GM18507 (cell line): ENCODE data around the gene CYP2D6.
"Not testable (repeated sequence)": the region's sequence is repeated elsewhere in the genome, so short reads cannot be mapped to it uniquely, and the experiment has no call there.

Experiments
- DNase-seq: peaks from one replicate; pipeline ENCODE4 v3.0.0; 2011; ENCODE audit warnings: low read depth; ENCODE audit not compliant: insufficient read length; ENCODE audit errors: extremely low spot score
- FAIRE-seq: peaks from 2 replicates; lab custom pipeline; 2011; peaks lifted over from hg19 to GRCh38; lab: Jason Lieb, UNC

CYP2D6 gene

DNA sequence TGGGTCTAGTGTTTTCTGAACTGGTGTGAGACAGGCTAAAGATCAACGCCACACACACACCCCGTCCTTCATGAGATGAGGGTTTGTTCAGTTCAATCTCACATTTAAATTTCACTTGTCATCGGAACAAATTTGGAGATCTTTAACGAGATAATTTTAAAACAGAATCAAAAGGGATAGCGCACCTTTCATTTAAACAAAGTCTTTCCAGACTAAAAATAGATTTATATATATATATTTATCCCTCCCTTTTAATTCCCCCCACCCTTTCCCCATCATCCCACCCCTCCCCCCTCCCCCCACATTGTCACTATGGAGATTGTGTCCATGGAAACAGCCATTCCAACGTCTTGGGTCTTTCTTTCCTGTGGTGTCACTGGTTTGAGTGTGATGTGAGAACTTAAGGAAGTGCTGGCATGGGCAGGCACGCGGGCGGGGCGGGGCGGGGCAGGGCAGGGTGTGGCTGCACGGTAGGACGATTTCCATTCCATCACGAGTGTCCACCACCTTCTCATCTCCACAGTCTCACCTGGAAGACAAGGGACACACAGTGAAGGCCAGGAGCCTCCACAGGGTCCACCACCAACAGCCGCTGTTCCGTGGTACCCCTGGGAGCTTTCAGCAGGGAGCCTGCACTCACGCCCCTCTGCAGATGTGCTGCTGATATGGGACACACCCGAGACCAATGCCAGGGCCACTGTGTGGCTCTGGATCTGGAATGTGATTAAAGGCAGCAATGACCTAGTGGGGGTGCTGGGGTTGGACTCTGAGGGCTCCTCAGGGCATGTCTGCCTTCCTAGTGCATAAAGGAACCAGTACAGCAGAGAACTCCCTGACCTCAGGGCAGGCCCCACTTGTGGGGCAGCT is 30.5 kb upstream of the CYP2D6 start:
- FAIRE-seq (no peak), DNase-seq (no peak)

DNA sequence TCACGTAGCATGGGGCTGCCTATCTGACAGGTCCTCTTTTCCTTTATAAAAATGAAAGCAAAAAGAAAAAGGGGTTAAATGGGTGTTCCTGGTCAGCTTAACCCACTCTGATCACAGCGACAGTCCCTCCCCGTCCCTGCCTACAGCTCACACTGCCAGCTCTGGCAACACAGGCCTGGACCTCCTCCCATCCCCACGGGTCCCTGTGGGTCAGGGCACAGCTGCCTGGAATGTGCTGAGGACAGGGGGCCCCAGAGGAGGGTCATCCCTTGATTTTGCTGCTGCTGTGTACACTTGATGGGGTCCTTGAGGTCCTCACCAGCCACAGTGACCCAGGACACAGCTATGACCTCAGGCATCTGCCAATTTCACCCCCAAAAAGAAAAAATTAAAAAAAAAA is 29.6 kb upstream of the CYP2D6 start:
- DNase-seq (no peak), FAIRE-seq (no peak)

- no peak for FAIRE-seq
- DNase-seq: no peak
Observed at GRCh38 chr22:42158456-42159132, 28.0 kb upstream of the CYP2D6 start.

GRCh38 chr22:42156598-42156997 is 26.0 kb upstream of the CYP2D6 start:
- FAIRE-seq (no peak), DNase-seq (no peak)

- FAIRE-seq (no peak), DNase-seq (no peak)
Observed at GRCh38 chr22:42156121-42156520, 25.5 kb upstream of the CYP2D6 start.

GRCh38 chr22:42155053-42155543 is 24.5 kb upstream of the CYP2D6 start:
- no peak for FAIRE-seq

GRCh38 chr22:42154293-42155052 is 23.9 kb upstream of the CYP2D6 start:
- no peak for FAIRE-seq
- no peak for DNase-seq

More at GRCh38 chr22:42155053-42155543, 24.5 kb upstream of the CYP2D6 start:
- no peak for DNase-seq

GRCh38 chr22:42152661-42153270 is 22.2 kb upstream of the CYP2D6 start:
- FAIRE-seq: no peak

GRCh38 chr22:42151924-42152635 is 21.5 kb upstream of the CYP2D6 start:
- DNase-seq (no peak), FAIRE-seq (no peak)

More at GRCh38 chr22:42152661-42153270, 22.2 kb upstream of the CYP2D6 start:
- DNase-seq: no peak

DNA sequence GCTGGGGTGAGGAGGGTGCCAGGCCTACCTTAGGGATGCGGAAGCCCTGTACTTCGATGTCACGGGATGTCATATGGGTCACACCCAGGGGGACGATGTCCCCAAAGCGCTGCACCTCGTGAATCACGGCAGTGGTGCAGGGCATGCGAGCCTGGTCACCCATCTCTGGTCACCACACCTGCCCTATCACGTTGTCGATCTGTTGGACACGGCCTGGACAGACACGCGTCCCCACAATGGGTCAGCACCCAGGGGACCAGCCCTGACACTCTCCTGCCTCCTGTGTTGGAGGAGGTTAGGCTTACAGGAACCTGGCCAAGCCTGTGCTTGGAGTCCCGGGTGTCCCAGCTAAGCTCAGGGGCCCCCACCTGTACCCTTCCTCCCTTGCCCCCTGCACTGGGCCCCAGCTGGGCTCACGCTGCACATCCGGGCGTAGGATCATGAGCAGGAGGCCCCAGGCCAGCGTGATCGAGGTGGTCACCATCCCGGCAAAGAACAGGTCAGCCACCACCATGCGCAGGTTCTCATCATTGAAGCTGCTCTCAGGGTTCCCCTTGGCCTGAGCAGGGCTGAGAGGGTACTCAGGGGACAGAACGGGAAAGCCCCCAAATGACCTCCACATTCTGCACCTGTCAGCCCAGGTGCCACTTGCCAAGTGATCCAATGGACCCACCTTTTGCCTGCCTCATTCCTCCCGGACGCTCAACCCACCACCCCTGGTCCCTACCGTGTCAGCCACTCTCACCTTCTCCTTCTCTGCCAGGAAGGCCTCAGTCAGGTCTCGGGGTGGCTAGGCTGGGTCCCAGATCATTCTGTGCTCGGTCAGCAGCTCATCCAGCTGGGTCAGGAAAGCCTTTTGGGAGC is 20.3 kb upstream of the CYP2D6 start:
- FAIRE-seq: no peak
- DNase-seq: no peak

DNA sequence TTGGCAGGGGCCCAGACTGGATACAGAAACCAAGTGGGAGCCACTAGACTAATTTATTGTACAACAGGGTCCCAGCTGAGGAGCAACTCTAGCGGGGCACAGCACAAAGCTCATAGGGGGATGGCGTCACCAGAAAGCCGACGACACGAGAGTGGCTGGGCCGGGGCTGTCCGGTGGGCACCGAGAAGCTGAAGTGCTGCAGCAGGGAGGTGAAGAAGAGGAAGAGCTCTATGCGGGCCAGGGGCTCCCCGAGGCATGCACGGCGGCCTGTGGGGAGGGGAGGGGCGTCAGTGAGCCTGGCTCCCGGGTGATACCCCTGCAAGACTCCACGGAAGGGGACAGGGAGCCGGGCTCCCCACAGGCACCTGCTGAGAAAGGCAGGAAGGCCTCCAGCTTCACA is 19.2 kb upstream of the CYP2D6 start:
- FAIRE-seq: not testable (repeated sequence)

GRCh38 chr22:42145175-42145574 is 14.6 kb upstream of the CYP2D6 start:
- DNase-seq (no peak), FAIRE-seq (no peak)

More for the DNA sequence above, 19.2 kb upstream of the CYP2D6 start:
- not testable (repeated sequence) for DNase-seq

DNA sequence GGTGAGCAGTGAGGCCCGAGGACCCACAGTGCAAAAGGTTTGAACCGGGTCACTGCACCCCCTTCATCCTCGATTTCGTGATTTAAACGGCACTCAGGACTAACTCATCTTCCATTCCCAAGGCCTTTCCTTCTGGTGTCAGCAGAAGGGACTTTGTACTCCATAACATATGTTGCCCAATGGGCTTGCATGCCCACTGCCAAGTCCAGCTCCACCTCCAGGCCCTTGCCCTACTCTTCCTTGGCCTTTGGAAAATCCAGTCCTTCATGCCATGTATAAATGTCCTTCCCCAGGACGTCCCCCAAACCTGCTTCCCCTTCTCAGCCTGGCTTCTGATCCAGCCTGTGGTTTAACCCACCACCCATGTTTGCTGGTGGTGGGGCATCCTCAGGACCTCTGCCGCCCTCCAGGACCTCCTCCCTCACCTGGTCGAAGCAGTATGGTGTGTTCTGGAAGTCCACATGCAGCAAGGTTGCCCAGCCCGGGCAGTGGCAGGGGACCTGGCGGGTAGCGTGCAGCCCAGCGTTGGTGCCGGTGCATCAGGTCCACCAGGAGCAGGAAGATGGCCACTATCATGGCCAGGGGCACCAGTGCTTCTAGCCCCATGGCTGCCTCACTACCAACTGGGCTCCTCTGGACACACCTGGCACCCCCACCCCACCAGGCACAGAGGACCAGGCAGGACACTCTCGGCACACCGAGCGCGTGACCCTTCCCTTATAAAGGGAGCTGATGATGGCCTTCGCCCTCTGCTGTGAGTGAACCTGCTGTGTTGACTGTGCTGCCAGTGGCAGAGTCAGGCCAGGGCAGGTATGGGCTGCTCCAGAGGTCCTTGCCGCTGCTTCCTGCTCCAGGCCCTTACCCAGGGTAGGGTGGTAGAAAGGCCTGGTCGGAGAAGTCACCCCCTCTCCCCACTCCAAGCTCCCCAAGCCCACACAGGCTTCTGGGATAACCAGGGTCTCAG is 13.5 kb upstream of the CYP2D6 start:
- not testable (repeated sequence) for DNase-seq
- FAIRE-seq: peak; percentile 54

GRCh38 chr22:42142771-42143461 is 12.3 kb upstream of the CYP2D6 start:
- FAIRE-seq (no peak), DNase-seq (no peak)

- FAIRE-seq, DNase-seq: not testable (repeated sequence)
Observed at GRCh38 chr22:42141307-42142057, 10.9 kb upstream of the CYP2D6 start.

- FAIRE-seq, DNase-seq: not testable (repeated sequence)
Observed at GRCh38 chr22:42140153-42140552, 9.5 kb upstream of the CYP2D6 start.
